Measurements from ENCODE around the gene SPACA7. TPM values are rescaled to one million over a fixed set of nuclear protein-coding genes. Genes with fewer than 3 reads are reported as not detected.
A peak's percentile ranks its signal among the peaks of the same experiment; 100 is the strongest.

Gene SPACA7
- total RNA-seq, 1 donor from 2014 or later, result not detected

DNA sequence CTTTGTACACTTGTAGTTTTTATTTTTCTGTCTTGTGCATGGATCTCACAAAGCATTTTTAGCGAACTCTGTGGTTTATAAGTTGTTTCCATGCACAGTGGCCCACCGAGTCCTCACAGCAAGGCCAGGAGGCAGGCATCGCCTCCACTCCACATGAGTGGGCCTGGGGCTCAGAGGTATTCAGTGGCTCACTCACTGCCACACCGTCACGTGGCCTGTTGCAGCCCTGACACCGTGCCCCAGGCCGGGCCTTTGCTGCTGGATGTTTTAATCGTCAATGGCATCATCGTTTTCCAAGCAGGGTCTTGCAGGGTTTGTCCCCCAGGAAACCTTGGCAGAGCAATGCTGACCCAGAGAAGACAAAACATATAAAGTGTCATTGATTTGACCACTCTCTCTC is 59.8 kb downstream of the SPACA7 start:
- peak; percentile 52 for DNase-seq (ENCODE audit: low spot score)
- Mint-ChIP-seq H3K27ac (ENCODE audit: unreplicated experiment) (no peak overlapping the region), H3K4me3 (ENCODE audit: unreplicated experiment) (no peak overlapping the region), H3K9me3 (ENCODE audit: low read depth) (peaks cover 10% of the 10 kb centered on the region), H3K36me3 (ENCODE audit: low read depth) (peaks cover 5% of the 10 kb centered on the region), H3K27me3 (ENCODE audit: low read depth) (peaks cover 24% of the 10 kb centered on the region), H3K4me1 (ENCODE audit: low read depth) (no peaks in the 10 kb centered on the region)
- TF ChIP-seq, protein P1, sequence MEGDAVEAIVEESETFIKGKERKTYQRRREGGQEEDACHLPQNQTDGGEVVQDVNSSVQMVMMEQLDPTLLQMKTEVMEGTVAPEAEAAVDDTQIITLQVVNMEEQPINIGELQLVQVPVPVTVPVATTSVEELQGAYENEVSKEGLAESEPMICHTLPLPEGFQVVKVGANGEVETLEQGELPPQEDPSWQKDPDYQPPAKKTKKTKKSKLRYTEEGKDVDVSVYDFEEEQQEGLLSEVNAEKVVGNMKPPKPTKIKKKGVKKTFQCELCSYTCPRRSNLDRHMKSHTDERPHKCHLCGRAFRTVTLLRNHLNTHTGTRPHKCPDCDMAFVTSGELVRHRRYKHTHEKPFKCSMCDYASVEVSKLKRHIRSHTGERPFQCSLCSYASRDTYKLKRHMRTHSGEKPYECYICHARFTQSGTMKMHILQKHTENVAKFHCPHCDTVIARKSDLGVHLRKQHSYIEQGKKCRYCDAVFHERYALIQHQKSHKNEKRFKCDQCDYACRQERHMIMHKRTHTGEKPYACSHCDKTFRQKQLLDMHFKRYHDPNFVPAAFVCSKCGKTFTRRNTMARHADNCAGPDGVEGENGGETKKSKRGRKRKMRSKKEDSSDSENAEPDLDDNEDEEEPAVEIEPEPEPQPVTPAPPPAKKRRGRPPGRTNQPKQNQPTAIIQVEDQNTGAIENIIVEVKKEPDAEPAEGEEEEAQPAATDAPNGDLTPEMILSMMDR (IDR thresholded peaks at IDR 0.05), result no peak

DNA sequence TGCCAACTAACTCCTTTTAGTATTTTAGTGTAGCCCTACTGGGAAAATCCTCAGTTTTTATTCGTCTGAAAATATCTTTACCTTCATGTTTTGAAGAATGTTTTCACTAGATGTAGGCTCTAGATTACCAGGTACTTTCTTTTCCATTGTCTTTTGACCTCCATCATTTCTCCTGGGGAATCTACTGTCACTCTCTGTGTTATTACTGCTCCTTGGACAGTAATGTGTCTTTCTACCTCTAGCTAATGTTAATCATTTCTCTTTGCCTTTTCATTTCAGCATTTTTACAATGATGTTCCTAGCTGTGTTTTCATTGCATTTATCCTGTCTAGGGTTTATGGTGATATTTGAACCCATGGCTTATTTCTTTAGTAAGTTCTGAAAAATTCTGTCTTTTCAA is 61.9 kb downstream of the SPACA7 start:
- TF ChIP-seq, protein P1 (IDR thresholded peaks at IDR 0.05), result no peak
- Mint-ChIP-seq H3K27me3 (ENCODE audit: low read depth) (peaks cover 20% of the 10 kb centered on the region), H3K4me1 (ENCODE audit: low read depth) (no peaks in the 10 kb centered on the region), H3K4me3 (ENCODE audit: unreplicated experiment) (no peak overlapping the region), H3K36me3 (ENCODE audit: low read depth) (peaks cover 5% of the 10 kb centered on the region), H3K27ac (ENCODE audit: unreplicated experiment) (no peak overlapping the region), H3K9me3 (ENCODE audit: low read depth) (peaks cover 10% of the 10 kb centered on the region)
- DNase-seq (ENCODE audit: low spot score), result no peak

DNA sequence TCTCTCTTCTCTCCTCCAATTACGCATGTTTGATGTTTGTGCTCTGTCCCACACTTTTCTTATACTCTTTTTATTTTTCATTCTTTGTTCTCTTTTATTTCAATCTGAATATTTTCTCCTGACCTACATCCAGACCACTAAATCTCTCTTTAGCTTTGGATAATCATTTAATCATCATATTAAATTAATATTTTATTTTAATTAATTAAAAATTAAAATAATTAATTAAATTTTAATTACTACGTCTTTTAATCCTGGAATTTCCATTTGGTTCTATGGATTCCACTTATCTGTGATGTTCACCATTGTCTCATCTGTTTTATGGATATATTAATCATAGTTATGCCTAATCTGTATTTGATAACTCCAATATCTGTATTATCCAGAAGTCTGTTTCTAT is 62.4 kb downstream of the SPACA7 start:
- Mint-ChIP-seq H3K4me3 (ENCODE audit: unreplicated experiment) (no peak overlapping the region), H3K4me1 (ENCODE audit: low read depth) (no peaks in the 10 kb centered on the region), H3K27me3 (ENCODE audit: low read depth) (peaks cover 24% of the 10 kb centered on the region), H3K27ac (ENCODE audit: unreplicated experiment) (no peak overlapping the region), H3K36me3 (ENCODE audit: low read depth) (peaks cover 5% of the 10 kb centered on the region), H3K9me3 (ENCODE audit: low read depth) (peaks cover 10% of the 10 kb centered on the region)
- DNase-seq (ENCODE audit: low spot score), result no peak
- TF ChIP-seq, protein P1 (IDR thresholded peaks at IDR 0.05), result no peak

DNA sequence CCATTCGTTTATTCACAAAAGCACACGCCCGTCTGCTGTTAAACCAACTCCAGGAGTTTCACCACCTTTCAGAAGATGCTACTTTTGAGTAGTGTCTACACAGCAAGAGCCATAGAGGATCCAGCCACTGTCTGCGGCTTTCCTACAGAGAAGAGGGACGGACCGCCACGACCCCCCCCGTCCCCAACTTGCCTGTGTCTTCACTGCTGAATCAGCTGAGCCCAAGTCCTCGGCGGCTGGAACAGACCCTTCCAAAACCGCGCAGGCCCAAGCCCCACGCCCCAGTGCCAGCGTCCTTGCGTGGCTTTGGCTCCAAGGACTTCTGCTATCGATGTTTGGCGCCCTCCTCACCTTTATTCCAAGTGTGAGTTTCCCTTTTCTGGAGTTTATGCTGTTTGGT is 65.1 kb downstream of the SPACA7 start:
- Mint-ChIP-seq H3K36me3 (ENCODE audit: low read depth) (peaks cover 5% of the 10 kb centered on the region), H3K4me1 (ENCODE audit: low read depth) (no peaks in the 10 kb centered on the region), H3K9me3 (ENCODE audit: low read depth) (peaks cover 10% of the 10 kb centered on the region), H3K27me3 (ENCODE audit: low read depth) (peaks cover 34% of the 10 kb centered on the region), H3K4me3 (ENCODE audit: unreplicated experiment) (no peak overlapping the region), H3K27ac (ENCODE audit: unreplicated experiment) (no peak overlapping the region)
- TF ChIP-seq, protein P1 (IDR thresholded peaks at IDR 0.05), result no peak
- DNase-seq (ENCODE audit: low spot score), result peak; percentile 68

DNA sequence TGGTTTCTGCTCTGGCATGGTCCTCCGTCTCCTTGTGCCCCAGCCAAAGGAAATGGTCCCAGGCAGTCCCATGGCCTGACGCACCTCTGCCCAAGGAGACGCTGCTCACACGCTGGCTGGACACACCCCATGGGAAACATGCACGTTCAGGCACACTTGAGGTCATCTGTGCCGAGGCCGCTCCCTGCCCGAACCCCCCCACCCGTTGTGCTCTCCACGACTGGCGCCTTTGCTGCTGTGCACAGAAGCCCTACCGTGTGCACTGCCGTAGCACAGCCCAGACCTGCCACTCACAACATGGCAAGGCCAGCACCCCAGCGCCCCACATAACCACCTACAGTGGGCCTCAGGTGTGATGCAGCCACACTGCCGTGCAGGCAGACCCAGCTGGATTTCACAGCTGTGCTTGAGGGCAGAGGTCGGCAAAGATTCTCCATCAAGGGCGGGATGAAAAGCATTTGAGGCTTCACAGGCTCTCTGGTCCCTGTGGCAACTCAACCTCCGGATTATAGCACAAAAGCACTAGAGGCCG is 65.7 kb downstream of the SPACA7 start:
- Mint-ChIP-seq H3K4me3 (ENCODE audit: unreplicated experiment) (no peak overlapping the region), H3K9me3 (ENCODE audit: low read depth) (peaks cover 10% of the 10 kb centered on the region), H3K27ac (ENCODE audit: unreplicated experiment) (no peak overlapping the region), H3K27me3 (ENCODE audit: low read depth) (peaks cover 35% of the 10 kb centered on the region), H3K36me3 (ENCODE audit: low read depth) (peaks cover 5% of the 10 kb centered on the region), H3K4me1 (ENCODE audit: low read depth) (no peaks in the 10 kb centered on the region)
- DNase-seq (ENCODE audit: low spot score), result peak; percentile 78
- TF ChIP-seq, protein P1 (IDR thresholded peaks at IDR 0.05), result no peak

Measured in chondrocyte (in vitro differentiated cells).